ENCODE data around the gene FAM53A.

GRCh38 chr4:1593458-1593857, 90.7 kb downstream of the FAM53A start:
- TF ChIP-seq EZH2 (IDR thresholded peaks at IDR 0.05; ENCODE audit: borderline replicate concordance, low read depth, low read length, poor library complexity, severe bottlenecking) (no peak), CTCF (conservative IDR thresholded peaks at IDR 0.05; ENCODE audit: low read depth, low read length) (no peak)
